H9 (cell line): ENCODE measurements around the gene NLN. TPM values are rescaled to one million over a fixed set of nuclear protein-coding genes. Genes with fewer than 3 reads are reported as not detected.

Experiments
- DNase-seq: peaks from one replicate; pipeline ENCODE4 v3.0.0-alpha.2; 2017
- H2AFZ ChIP-seq: one replicate; pipeline ENCODE4 v1.6.1; 2013; ENCODE audit warnings: mild to moderate bottlenecking, low read length, control low read depth, moderate library complexity
- H2AK5ac ChIP-seq: 2 replicates; pipeline ENCODE4 v1.6.1; 2013; ENCODE audit warnings: low read length, control low read depth, mixed read lengths; ENCODE audit not compliant: insufficient read length
- H2BK120ac ChIP-seq: one replicate; pipeline ENCODE4 v1.6.1; 2013; ENCODE audit warnings: low read depth, mild to moderate bottlenecking, low read length, control low read depth, inconsistent platforms; ENCODE audit not compliant: poor library complexity, severe bottlenecking
- H2BK12ac ChIP-seq: 2 replicates; pipeline ENCODE4 v1.6.1; 2013; ENCODE audit warnings: low read length, control low read depth, mixed read lengths, low read depth; ENCODE audit not compliant: insufficient read length
- H2BK15ac ChIP-seq: 2 replicates; pipeline ENCODE4 v1.6.1; 2013; ENCODE audit warnings: low read depth, low read length, control low read depth
- H2BK20ac ChIP-seq: one replicate; pipeline ENCODE4 v1.6.1; 2013; ENCODE audit warnings: low read depth, mild to moderate bottlenecking, low read length, control low read depth, inconsistent platforms; ENCODE audit not compliant: poor library complexity, severe bottlenecking
- H2BK5ac ChIP-seq: 2 replicates; pipeline ENCODE4 v1.6.1; 2013; ENCODE audit warnings: low read length, control low read depth, mixed read lengths; ENCODE audit not compliant: insufficient read length
- H3K14ac ChIP-seq: 2 replicates; pipeline ENCODE4 v1.6.1; 2013; ENCODE audit warnings: low read length, control low read depth; ENCODE audit not compliant: insufficient read depth
- H3K18ac ChIP-seq: 2 replicates; pipeline ENCODE4 v1.6.1; 2013; ENCODE audit warnings: low read depth, mild to moderate bottlenecking, mixed read lengths, low read length, control low read depth; ENCODE audit not compliant: insufficient read length
- H3K23ac ChIP-seq: 2 replicates; pipeline ENCODE4 v1.6.1; 2013; ENCODE audit warnings: low read length, control low read depth, mixed read lengths, low read depth; ENCODE audit not compliant: insufficient read length
- H3K23me2 ChIP-seq: 2 replicates; pipeline ENCODE4 v1.6.1; 2013; ENCODE audit warnings: low read depth, mild to moderate bottlenecking, mixed read lengths, low read length, control low read depth; ENCODE audit not compliant: insufficient read length, poor library complexity, severe bottlenecking
- H3K27ac ChIP-seq: 2 replicates; pipeline ENCODE4 v1.5.1; 2013; ENCODE audit warnings: low read length, control low read depth, mixed read lengths, low read depth; ENCODE audit not compliant: insufficient read length
- H3K27me3 ChIP-seq: 2 replicates; pipeline ENCODE4 v1.6.1; 2013; ENCODE audit warnings: low read length, control low read depth, inconsistent platforms; ENCODE audit not compliant: insufficient read depth
- H3K4ac ChIP-seq: 2 replicates; pipeline ENCODE4 v1.6.1; 2013; ENCODE audit warnings: low read depth, mild to moderate bottlenecking, control low read depth, inconsistent platforms, low read length, moderate library complexity
- H3K4me1 ChIP-seq: 2 replicates; pipeline ENCODE4 v1.6.1; 2013; ENCODE audit warnings: low read length, control low read depth, inconsistent platforms; ENCODE audit not compliant: insufficient read depth
- H3K4me2 ChIP-seq: 2 replicates; pipeline ENCODE4 v1.6.1; 2013; ENCODE audit warnings: low read length, control low read depth, mixed read lengths; ENCODE audit not compliant: insufficient read length, insufficient read depth
- H3K56ac ChIP-seq: 2 replicates; pipeline ENCODE4 v1.6.1; 2013; ENCODE audit warnings: low read depth, mild to moderate bottlenecking, mixed read lengths, low read length, control low read depth; ENCODE audit not compliant: insufficient read length
- H3K79me1 ChIP-seq: 2 replicates; pipeline ENCODE4 v1.6.1; 2013; ENCODE audit warnings: low read depth, mild to moderate bottlenecking, moderate library complexity, low read length, control low read depth, inconsistent platforms; ENCODE audit not compliant: insufficient read depth, poor library complexity, severe bottlenecking
- H3K79me2 ChIP-seq: 2 replicates; pipeline ENCODE4 v1.6.1; 2013; ENCODE audit warnings: low read length, control low read depth, inconsistent platforms; ENCODE audit not compliant: insufficient read depth
- H3K9ac ChIP-seq: 2 replicates; pipeline ENCODE4 v1.6.1; 2013; ENCODE audit warnings: low read length, control low read depth, mixed read lengths; ENCODE audit not compliant: insufficient read length; ENCODE audit errors: extremely low read depth
- H3K9me3 ChIP-seq: one replicate; pipeline ENCODE4 v1.6.1; 2013; ENCODE audit warnings: low read depth, low read length, inconsistent platforms; ENCODE audit not compliant: control insufficient read depth
- H3T11ph ChIP-seq: one replicate; pipeline ENCODE4 v1.6.1; 2013; ENCODE audit warnings: mild to moderate bottlenecking, low read length, control low read depth, inconsistent platforms
- H4K20me1 ChIP-seq: one replicate; pipeline ENCODE4 v1.6.1; 2013; ENCODE audit not compliant: control insufficient read depth, insufficient read length, insufficient read depth
- H4K5ac ChIP-seq: 2 replicates; pipeline ENCODE4 v1.6.1; 2013; ENCODE audit warnings: low read depth, mild to moderate bottlenecking, mixed read lengths, low read length, control low read depth; ENCODE audit not compliant: insufficient read length
- H4K8ac ChIP-seq: replicated peaks from 2 replicates; pipeline ENCODE4 v1.6.1; 2013; ENCODE audit warnings: low read length, control low read depth, mixed read lengths, low read depth; ENCODE audit not compliant: insufficient read length
- H4K91ac ChIP-seq: 2 replicates; pipeline ENCODE4 v1.6.1; 2013; ENCODE audit warnings: low read depth, mild to moderate bottlenecking, moderate library complexity, mixed read lengths, low read length, control low read depth; ENCODE audit not compliant: insufficient read length
- H3K27ac Mint-ChIP-seq, 3 experiments: 2 replicates in 2 of 3; 3 replicates in 1 of 3; pipeline ENCODE4 v1.8.0; 2020 to 2021; ENCODE audit warnings: mixed read lengths in 3 of 3, mild to moderate bottlenecking in 1 of 3, moderate library complexity in 1 of 3
- H3K27me3 Mint-ChIP-seq: 2 replicates; pipeline ENCODE4 v1.8.0; 2021; ENCODE audit warnings: low read depth, mild to moderate bottlenecking, moderate library complexity, mixed read lengths
- H3K36me3 Mint-ChIP-seq, 3 experiments: 2 replicates in 2 of 3; 3 replicates in 1 of 3; pipeline ENCODE4 v1.8.0; 2020 to 2021; ENCODE audit warnings: low read depth in 3 of 3, mixed read lengths in 3 of 3; ENCODE audit not compliant: insufficient read depth in 1 of 3
- H3K4me1 Mint-ChIP-seq, 2 experiments: 2 replicates each; pipeline ENCODE4 v1.8.0; 2020; ENCODE audit warnings: mixed read lengths in 2 of 2
- H3K4me3 Mint-ChIP-seq, 2 experiments: 2 replicates in 1 of 2; 3 replicates in 1 of 2; pipeline ENCODE4 v1.8.0; 2020 to 2021; ENCODE audit warnings: mild to moderate bottlenecking in 2 of 2, mixed read lengths in 2 of 2, moderate library complexity in 1 of 2
- H3K9me3 Mint-ChIP-seq, 2 experiments: 2 replicates in 1 of 2; 3 replicates in 1 of 2; pipeline ENCODE4 v1.8.0; 2020; ENCODE audit warnings: mild to moderate bottlenecking in 2 of 2, mixed read lengths in 2 of 2, moderate library complexity in 1 of 2
- WGBS: extraction: QIAGEN DNeasy Blood & Tissue Kit; methylation state at CpG from one replicate; pipeline ENCODE4 v1.1.7; 2013; ENCODE audit warnings: missing lambda C conversion rate, low lambda C conversion rate, mixed read lengths; ENCODE audit not compliant: insufficient read length; ENCODE audit errors: extremely low coverage; 5-methylcytosine and 5-hydroxymethylcytosine counted together
- total RNA-seq: library from RNA; stranded (reverse); gene quantifications from 2 replicates; pipeline ENCODE4 v1.2.1, GENCODE V29; 2021
- TF ChIP-seq, protein P1 (sequence below): fragments of 200-600 bp; sonication (generic); conservative IDR thresholded peaks from 3 replicates; pipeline ENCODE4 v1.8.0; 2021; ENCODE audit warnings: antibody characterized with exemption, mild to moderate bottlenecking

Gene NLN
- total RNA-seq, 1 experiment from 2014 or later: 137 TPM

DNA sequence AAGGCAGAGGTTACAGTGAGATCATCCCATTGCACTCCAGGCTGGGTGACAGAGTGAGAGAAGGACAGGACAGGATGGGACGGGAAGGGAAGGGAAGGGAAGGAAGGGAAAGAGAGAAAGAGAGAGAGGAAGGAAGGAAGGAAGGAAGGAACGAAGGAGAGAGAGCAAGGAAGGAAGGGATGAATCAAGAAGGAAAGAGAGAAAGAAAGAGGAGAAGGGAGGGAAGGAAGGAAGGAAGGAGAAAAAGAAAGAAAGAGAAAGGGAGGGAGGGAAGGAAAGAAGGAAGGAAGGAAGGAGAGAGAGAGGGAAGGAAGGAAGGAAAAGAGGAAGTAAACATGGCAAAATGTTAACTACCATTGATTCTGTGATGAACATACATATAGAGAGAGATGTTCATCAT, 28.9 kb upstream of the NLN start:
- Mint-ChIP-seq H3K27ac (peak overlapping the region in 1 of 3 experiments; percentile 11; a peak in 1 of 7 replicates), H3K4me1 (no peaks in the 10 kb centered on the region), H3K27me3 (no peaks in the 10 kb centered on the region), H3K4me3 (no peak overlapping the region), H3K36me3 (peaks cover 2 to 13% (median 11%) of the 10 kb centered on the region in 3 experiments; a peak in 5 of 7 replicates), H3K9me3 (no peaks in the 10 kb centered on the region)
- H3K4ac ChIP-seq: no peak overlapping the region
- no peaks in the 10 kb centered on the region for H3K27me3 ChIP-seq
- no peak overlapping the region for H3K18ac ChIP-seq
- H2BK15ac ChIP-seq: no peak overlapping the region
- no peaks in the 10 kb centered on the region for H3K23me2 ChIP-seq
- H3K14ac ChIP-seq: no peak overlapping the region
- H3K79me1 ChIP-seq: no peaks in the 10 kb centered on the region
- H2AK5ac ChIP-seq: no peak overlapping the region
- no peaks in the 10 kb centered on the region; the same call in 1 of the 2 replicates for H3K4me1 ChIP-seq
- TF ChIP-seq, protein P1, sequence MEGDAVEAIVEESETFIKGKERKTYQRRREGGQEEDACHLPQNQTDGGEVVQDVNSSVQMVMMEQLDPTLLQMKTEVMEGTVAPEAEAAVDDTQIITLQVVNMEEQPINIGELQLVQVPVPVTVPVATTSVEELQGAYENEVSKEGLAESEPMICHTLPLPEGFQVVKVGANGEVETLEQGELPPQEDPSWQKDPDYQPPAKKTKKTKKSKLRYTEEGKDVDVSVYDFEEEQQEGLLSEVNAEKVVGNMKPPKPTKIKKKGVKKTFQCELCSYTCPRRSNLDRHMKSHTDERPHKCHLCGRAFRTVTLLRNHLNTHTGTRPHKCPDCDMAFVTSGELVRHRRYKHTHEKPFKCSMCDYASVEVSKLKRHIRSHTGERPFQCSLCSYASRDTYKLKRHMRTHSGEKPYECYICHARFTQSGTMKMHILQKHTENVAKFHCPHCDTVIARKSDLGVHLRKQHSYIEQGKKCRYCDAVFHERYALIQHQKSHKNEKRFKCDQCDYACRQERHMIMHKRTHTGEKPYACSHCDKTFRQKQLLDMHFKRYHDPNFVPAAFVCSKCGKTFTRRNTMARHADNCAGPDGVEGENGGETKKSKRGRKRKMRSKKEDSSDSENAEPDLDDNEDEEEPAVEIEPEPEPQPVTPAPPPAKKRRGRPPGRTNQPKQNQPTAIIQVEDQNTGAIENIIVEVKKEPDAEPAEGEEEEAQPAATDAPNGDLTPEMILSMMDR: no peak
- H2AFZ ChIP-seq: no peak overlapping the region
- H2BK5ac ChIP-seq: no peak overlapping the region
- H4K91ac ChIP-seq: no peak overlapping the region
- H3K56ac ChIP-seq: no peak overlapping the region
- no peak for DNase-seq
- 17% methylated on average over 1 of the region's 2 CpGs for WGBS
- H2BK120ac ChIP-seq: no peak overlapping the region
- no peak overlapping the region for H3K27ac ChIP-seq
- H3K4me2 ChIP-seq: no peak overlapping the region
- H4K20me1 ChIP-seq: no peaks in the 10 kb centered on the region
- H3K79me2 ChIP-seq: no peaks in the 10 kb centered on the region
- H2BK20ac ChIP-seq: no peak overlapping the region
- H3K9me3 ChIP-seq: no peaks in the 10 kb centered on the region
- no peak overlapping the region for H4K5ac ChIP-seq
- H4K8ac ChIP-seq: no peak overlapping the region
- H3T11ph ChIP-seq: no peak overlapping the region
- H3K23ac ChIP-seq: no peak overlapping the region
- no peak overlapping the region for H2BK12ac ChIP-seq
- no peak overlapping the region for H3K9ac ChIP-seq
